ENCODE measurements around the gene TYW1.
"Not testable (repeated sequence)": the region's sequence is repeated elsewhere in the genome, so short reads cannot be mapped to it uniquely, and the experiment has no call there.

Gene TYW1

DNA sequence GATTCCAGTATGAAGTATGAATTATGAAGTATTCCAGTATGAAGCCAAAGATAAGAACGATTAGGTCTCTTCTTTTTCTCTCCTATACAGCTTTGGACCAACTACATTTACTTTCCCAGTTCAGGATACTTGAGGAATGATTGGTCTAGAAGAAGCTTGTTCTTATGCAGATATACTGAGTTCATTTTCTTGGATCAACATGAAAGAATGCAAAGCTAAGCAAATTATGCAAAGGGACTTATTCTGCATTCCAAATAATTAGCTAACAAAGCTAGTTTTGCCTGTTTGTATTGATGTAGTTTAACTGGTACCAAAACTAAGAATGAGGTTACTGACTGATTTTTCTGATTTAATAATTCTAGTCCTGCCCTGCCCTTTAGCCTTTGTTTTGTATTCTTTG is 101.4 kb downstream of the TYW1 start:
- not testable (repeated sequence) for H3K23ac ChIP-seq (ENCODE audit: low read length); H3K4me1 ChIP-seq (ENCODE audit: control insufficient read depth in 1 of 2, insufficient read depth in 2 of 2, low read length in 2 of 2); H3K14ac ChIP-seq (ENCODE audit: low read length); H3K18ac ChIP-seq (ENCODE audit: low read length); H2AK5ac ChIP-seq (ENCODE audit: low read length); H2BK5ac ChIP-seq (ENCODE audit: low read depth, low read length, poor library complexity); H3K4me3 ChIP-seq (ENCODE audit: low read depth, low read length); H3K4ac ChIP-seq (ENCODE audit: low read depth, low read length); H3K9me3 ChIP-seq (ENCODE audit: insufficient read depth, low read depth, low read length); H3K79me2 ChIP-seq (ENCODE audit: control insufficient read depth, insufficient read depth, low read length, poor library complexity); H3K36me3 ChIP-seq (ENCODE audit: control insufficient read depth in 1 of 2, insufficient read depth in 2 of 2, low read length in 2 of 2); H3K27me3 ChIP-seq (ENCODE audit: insufficient read depth, low read length); H3K79me1 ChIP-seq (ENCODE audit: low read length); H2BK12ac ChIP-seq (ENCODE audit: low read length); DNase-seq; H3K27ac ChIP-seq (ENCODE audit: low read depth, low read length); H4K12ac ChIP-seq (ENCODE audit: low read depth, low read length); H2AFZ ChIP-seq (ENCODE audit: insufficient read depth, low read length, poor library complexity); H2BK120ac ChIP-seq (ENCODE audit: insufficient read depth, low read length, poor library complexity); H3K9ac ChIP-seq (ENCODE audit: low read length); H3K4me2 ChIP-seq (ENCODE audit: low read length); H4K8ac ChIP-seq (ENCODE audit: low read depth, low read length); H4K91ac ChIP-seq (ENCODE audit: low read depth, low read length)
- WGBS (ENCODE audit: extremely low coverage, insufficient coverage, insufficient read length) = no CpG with 5 or more reads among the region's 1 CpG

- H3K4me2 ChIP-seq (ENCODE audit: low read length); H3K36me3 ChIP-seq (ENCODE audit: control insufficient read depth in 1 of 2, insufficient read depth in 2 of 2, low read length in 2 of 2); H3K79me1 ChIP-seq (ENCODE audit: low read length); H3K4me3 ChIP-seq (ENCODE audit: low read depth, low read length); H3K9ac ChIP-seq (ENCODE audit: low read length); H3K9me3 ChIP-seq (ENCODE audit: insufficient read depth, low read depth, low read length); H3K27me3 ChIP-seq (ENCODE audit: insufficient read depth, low read length); H3K23ac ChIP-seq (ENCODE audit: low read length); H4K91ac ChIP-seq (ENCODE audit: low read depth, low read length); H3K27ac ChIP-seq (ENCODE audit: low read depth, low read length); H3K79me2 ChIP-seq (ENCODE audit: control insufficient read depth, insufficient read depth, low read length, poor library complexity); DNase-seq; H2BK120ac ChIP-seq (ENCODE audit: insufficient read depth, low read length, poor library complexity); H3K4me1 ChIP-seq (ENCODE audit: control insufficient read depth in 1 of 2, insufficient read depth in 2 of 2, low read length in 2 of 2); H4K12ac ChIP-seq (ENCODE audit: low read depth, low read length); H2BK12ac ChIP-seq (ENCODE audit: low read length); H3K4ac ChIP-seq (ENCODE audit: low read depth, low read length); H2AK5ac ChIP-seq (ENCODE audit: low read length); H3K14ac ChIP-seq (ENCODE audit: low read length); H3K18ac ChIP-seq (ENCODE audit: low read length); H2BK5ac ChIP-seq (ENCODE audit: low read depth, low read length, poor library complexity); H2AFZ ChIP-seq (ENCODE audit: insufficient read depth, low read length, poor library complexity); H4K8ac ChIP-seq (ENCODE audit: low read depth, low read length): not testable (repeated sequence)
- no CpG with 5 or more reads among the region's 5 CpGs for WGBS (ENCODE audit: extremely low coverage, insufficient coverage, insufficient read length)
Observed at GRCh38 chr7:67099406-67099805, 102.8 kb downstream of the TYW1 start.

- not testable (repeated sequence) for H4K8ac ChIP-seq (ENCODE audit: low read depth, low read length); H3K4me3 ChIP-seq (ENCODE audit: low read depth, low read length); H3K79me1 ChIP-seq (ENCODE audit: low read length); H3K4ac ChIP-seq (ENCODE audit: low read depth, low read length); H4K91ac ChIP-seq (ENCODE audit: low read depth, low read length); H3K27me3 ChIP-seq (ENCODE audit: insufficient read depth, low read length); H3K4me1 ChIP-seq (ENCODE audit: control insufficient read depth in 1 of 2, insufficient read depth in 2 of 2, low read length in 2 of 2); H3K9me3 ChIP-seq (ENCODE audit: insufficient read depth, low read depth, low read length); H3K4me2 ChIP-seq (ENCODE audit: low read length); H2AFZ ChIP-seq (ENCODE audit: insufficient read depth, low read length, poor library complexity); H3K79me2 ChIP-seq (ENCODE audit: control insufficient read depth, insufficient read depth, low read length, poor library complexity); H3K36me3 ChIP-seq (ENCODE audit: control insufficient read depth in 1 of 2, insufficient read depth in 2 of 2, low read length in 2 of 2); H2BK5ac ChIP-seq (ENCODE audit: low read depth, low read length, poor library complexity); H3K23ac ChIP-seq (ENCODE audit: low read length); H3K14ac ChIP-seq (ENCODE audit: low read length); DNase-seq; H4K12ac ChIP-seq (ENCODE audit: low read depth, low read length); H2AK5ac ChIP-seq (ENCODE audit: low read length); H3K18ac ChIP-seq (ENCODE audit: low read length); H2BK12ac ChIP-seq (ENCODE audit: low read length); H2BK120ac ChIP-seq (ENCODE audit: insufficient read depth, low read length, poor library complexity); H3K9ac ChIP-seq (ENCODE audit: low read length)
- H3K27ac ChIP-seq (ENCODE audit: low read depth, low read length) = peak overlapping the region; percentile 41
- no CpG with 5 or more reads among the region's 6 CpGs for WGBS (ENCODE audit: extremely low coverage, insufficient coverage, insufficient read length)
Observed at GRCh38 chr7:67100038-67100437, 103.4 kb downstream of the TYW1 start.

- Histone ChIP-seq H3K18ac (ENCODE audit: low read length) (no peak overlapping the region), H3K79me2 (ENCODE audit: control insufficient read depth, insufficient read depth, low read length, poor library complexity) (no peaks in the 10 kb centered on the region), H3K9me3 (ENCODE audit: insufficient read depth, low read depth, low read length) (no peaks in the 10 kb centered on the region), H4K8ac (ENCODE audit: low read depth, low read length) (no peak overlapping the region), H2AFZ (ENCODE audit: insufficient read depth, low read length, poor library complexity) (no peak overlapping the region), H2BK120ac (ENCODE audit: insufficient read depth, low read length, poor library complexity) (no peak overlapping the region), H2AK5ac (ENCODE audit: low read length) (no peak overlapping the region), H3K27ac (ENCODE audit: low read depth, low read length) (peak overlapping the region; percentile 59), H3K4ac (ENCODE audit: low read depth, low read length) (no peak overlapping the region), H2BK5ac (ENCODE audit: low read depth, low read length, poor library complexity) (no peak overlapping the region), H4K12ac (ENCODE audit: low read depth, low read length) (no peak overlapping the region), H3K4me1 (ENCODE audit: control insufficient read depth in 1 of 2, insufficient read depth in 2 of 2, low read length in 2 of 2) (peaks cover 2 to 3% of the 10 kb centered on the region in 2 experiments), H3K23ac (ENCODE audit: low read length) (no peak overlapping the region), H3K79me1 (ENCODE audit: low read length) (no peaks in the 10 kb centered on the region), H3K36me3 (ENCODE audit: control insufficient read depth in 1 of 2, insufficient read depth in 2 of 2, low read length in 2 of 2) (no peaks in the 10 kb centered on the region), H3K27me3 (ENCODE audit: insufficient read depth, low read length) (no peaks in the 10 kb centered on the region), H3K14ac (ENCODE audit: low read length) (no peak overlapping the region), H2BK12ac (ENCODE audit: low read length) (no peak overlapping the region), H3K4me2 (ENCODE audit: low read length) (peak overlapping the region; percentile 10), H3K4me3 (ENCODE audit: low read depth, low read length) (no peak overlapping the region), H4K91ac (ENCODE audit: low read depth, low read length) (no peak overlapping the region), H3K9ac (ENCODE audit: low read length) (no peak overlapping the region)
- no CpG with 5 or more reads among the region's 4 CpGs for whole genome bisulfite sequencing (ENCODE audit: extremely low coverage, insufficient coverage, insufficient read length)
- no peak for DNase-seq
Observed at GRCh38 chr7:67100956-67101361, 104.3 kb downstream of the TYW1 start.

Data from trophoblast cell (in vitro differentiated cells and primary cell).